OCI-M2 (cell line): ENCODE results near the gene CLDN24.

Experiments used
- DNase-seq: peaks from one replicate; lab custom pipeline; 2025; ENCODE audit not compliant: unreplicated experiment; lab: John Stamatoyannopoulos, UW

CLDN24 gene

DNA sequence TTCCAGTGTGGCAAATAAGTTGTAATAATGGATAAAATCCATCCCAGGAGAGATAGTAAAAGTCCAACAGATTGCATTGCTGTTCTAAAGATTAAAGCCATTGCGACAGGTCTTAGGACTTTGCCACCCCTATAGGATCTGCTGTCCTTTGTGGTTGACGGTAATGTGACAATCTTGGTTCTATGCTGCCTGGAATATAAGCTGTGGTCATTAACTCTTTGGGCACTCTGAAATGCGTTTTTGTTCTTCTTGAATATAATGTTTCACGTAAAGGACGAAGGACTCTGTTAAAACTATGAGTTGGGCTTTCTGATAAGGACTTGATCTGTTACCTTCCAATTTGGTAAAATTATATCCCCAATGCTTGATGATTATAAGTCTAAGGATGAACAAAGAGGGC is at the start of gene CLDN24:
Gene CLDN24, minus strand, starts transcription at position 101 of the 400 bp plus-strand sequence. Its CDS starts 0 bp downstream, at position 101.
- no peak for DNase-seq

DNA sequence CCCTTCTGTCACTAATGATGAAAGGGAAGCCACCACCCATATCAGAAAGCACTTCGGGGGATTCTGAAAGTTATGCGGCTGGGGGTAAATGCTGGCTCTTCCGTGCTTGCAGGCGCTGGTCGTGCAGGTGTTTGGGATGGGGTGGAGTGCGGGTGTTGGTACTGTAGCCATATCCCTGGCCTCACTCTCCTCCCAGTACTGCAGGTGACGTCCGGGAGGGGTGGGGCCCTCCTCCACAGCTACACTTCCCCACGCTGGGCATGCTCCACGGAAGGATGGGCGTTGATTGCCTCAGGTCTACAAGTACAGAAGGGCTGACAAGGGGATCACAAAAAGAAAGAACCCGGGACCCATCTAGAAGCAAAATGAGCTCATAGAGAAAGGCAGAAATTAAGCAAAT is 48.6 kb upstream of the CLDN24 start:
- DNase-seq, result no peak

GRCh38 chr4:183369073-183369472 is 46.8 kb upstream of the CLDN24 start:
- no peak for DNase-seq

DNA sequence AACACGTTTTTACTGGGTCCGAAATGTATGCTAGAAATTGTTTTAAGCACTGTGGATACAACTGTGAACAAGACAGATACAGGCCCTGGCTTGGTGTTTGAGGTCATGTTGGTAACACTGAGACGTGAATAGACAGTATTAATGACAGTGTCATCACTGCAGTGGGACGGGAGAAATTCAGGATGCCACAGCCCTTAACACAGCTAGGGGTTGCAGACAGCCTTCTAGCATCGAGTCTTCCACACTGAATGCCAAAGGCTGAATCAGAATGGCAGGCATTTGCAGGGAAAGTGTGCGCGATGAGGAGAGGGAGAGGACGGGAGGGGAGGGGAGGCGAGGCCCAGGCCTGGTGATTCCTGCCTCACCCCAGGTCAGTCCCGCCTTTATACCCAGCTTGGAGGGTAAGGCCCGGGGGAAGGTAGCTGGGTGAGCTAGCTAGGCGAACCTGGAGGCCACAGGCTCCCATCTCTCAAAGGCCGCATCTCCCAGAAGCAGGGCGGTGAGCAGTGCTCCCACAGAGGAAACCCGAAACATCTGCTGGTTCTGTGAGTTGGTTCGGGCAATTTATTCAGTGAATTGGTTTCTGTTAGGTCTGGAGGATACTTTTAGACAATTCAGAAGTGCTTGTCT is 44.1 kb upstream of the CLDN24 start:
- DNase-seq, result no peak

- no peak for DNase-seq
Observed at GRCh38 chr4:183364025-183364424, 41.8 kb upstream of the CLDN24 start.

GRCh38 chr4:183362916-183363542 is 40.8 kb upstream of the CLDN24 start:
- no peak for DNase-seq

DNA sequence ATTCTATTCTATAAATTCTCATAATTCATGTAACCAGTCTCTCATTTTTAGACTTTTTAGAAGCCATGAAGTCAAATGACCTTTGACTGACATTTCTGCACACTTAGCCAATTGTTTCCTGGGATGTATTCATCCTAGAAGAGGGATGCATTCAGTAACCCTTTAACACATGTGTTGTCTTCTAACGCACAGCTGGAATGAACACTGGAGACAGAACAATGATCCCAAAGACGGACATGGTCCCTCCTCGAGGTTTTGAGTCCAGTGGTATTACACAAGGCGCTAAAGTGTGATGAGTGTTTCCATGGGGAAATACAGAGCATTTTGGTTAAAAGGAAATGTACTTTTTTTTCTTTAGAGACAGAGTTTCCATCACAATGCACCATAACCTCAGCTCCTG is 39.8 kb upstream of the CLDN24 start:
- no peak for DNase-seq

DNA sequence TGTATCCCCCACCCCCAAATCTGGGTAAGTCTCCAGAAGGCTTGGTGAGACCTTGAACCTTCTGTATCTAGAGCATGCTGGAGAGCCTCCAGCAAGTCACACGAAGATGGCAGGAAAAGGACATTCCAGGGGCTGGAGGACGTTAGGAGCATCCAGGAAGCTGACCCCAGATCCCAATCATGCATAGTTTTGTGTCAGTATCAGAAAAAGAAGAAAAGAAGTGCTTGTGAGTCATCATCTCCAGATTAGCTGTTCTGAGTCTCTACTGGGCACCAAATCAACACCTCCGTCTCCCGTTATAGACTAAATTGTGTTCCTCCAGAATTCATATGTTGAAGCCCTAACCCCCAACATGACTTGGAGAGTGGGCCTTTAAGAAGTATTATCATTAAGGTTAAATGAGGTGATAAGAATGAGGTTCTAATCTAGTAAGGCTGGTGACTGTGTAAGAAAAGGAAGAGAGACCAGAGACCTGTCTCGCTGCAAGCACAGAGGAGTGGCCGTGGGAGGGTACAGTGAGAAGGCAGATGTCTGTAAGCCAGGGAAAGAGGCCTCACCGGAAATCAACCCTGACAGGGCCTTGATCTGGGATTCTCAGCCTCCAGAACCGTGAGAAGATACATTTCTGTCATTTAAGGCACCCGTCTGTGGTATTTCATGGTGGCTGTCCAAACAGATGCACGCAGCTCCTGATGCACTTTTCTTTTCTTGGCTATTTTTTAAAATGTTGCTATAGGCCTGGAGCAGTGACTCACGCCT is 38.1 kb upstream of the CLDN24 start:
- no peak for DNase-seq

- DNase-seq, result no peak
Observed at GRCh38 chr4:183358215-183358755, 36.1 kb upstream of the CLDN24 start.

GRCh38 chr4:183356931-183357675 is 34.9 kb upstream of the CLDN24 start:
- DNase-seq, result no peak

DNA sequence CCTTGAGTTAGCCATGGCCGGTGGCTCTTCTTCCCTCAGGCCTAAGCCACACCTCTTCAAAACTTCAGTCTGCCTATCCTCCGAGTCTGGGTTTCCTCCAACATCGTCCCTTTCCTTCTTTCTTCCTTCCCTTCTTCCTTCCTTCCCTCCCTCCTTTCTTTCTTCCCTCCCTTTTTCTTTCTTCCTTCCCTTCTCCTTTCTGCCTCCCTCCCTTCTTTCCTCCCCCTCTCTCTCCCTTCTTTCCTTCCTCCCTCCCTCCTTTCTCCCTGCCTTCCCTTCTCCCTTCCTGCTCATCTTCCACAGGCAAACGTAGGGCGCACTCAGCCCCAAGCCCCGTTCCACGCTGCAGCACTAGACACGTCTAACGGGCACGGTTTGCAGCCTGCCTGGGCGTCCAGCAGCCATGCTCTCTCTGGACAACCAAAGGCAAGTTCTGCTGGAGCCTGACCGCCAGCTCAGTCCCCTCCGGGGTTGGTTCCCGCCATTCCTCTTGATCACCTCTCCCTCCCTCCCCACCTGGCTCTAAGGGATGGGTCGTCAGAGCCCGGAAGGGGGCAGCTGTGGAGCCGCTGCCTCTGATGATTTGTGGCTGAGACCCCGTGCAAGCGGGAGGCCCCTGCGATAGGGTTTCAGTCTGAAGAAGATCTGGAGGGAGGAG is 34.1 kb upstream of the CLDN24 start:
- DNase-seq, result no peak

DNA sequence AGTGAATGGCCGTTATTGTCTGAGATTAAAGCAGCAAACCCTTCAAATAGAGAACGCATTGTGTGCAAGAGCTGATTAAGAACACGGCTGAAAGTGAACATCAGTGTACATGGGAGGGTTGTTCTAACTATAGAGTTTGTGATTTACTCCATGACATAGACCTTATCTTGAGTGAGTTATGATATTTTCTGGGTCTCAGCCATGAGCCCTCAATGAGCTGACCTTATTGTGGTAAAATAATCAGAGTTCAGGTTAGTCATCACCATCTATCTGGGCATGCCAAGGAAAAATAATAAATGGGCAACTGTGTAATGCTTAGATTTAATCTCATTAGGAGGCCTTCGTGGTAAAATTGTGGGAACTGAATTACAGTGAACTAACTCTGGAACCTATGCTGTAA is 33.2 kb upstream of the CLDN24 start:
- no peak for DNase-seq

GRCh38 chr4:183354219-183354618 is 32.0 kb upstream of the CLDN24 start:
- no peak for DNase-seq

- no peak for DNase-seq
Observed at GRCh38 chr4:183353557-183353956, 31.3 kb upstream of the CLDN24 start.

- DNase-seq, result no peak
Observed at GRCh38 chr4:183352546-183352945, 30.3 kb upstream of the CLDN24 start.

GRCh38 chr4:183350317-183351071 is 28.3 kb upstream of the CLDN24 start:
- DNase-seq, result no peak

DNA sequence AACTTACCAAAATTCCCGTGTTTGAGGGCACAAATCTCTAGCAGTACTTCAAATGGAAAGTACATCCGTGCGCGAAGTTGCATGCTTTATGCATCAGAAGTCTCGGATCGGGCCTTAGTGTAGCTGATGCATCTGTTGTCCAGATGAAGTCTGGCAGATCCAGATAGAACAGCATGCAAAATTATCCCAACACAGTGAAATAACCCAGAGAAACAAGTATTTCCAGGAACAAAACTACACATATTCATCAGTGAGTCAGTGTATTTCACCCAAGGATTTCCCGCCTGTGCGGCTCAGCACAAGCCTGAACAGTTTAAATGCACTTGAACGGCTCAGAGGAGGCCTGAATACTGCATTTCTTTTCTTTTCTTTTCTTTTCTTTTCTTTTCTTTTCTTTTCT is 27.4 kb upstream of the CLDN24 start:
- DNase-seq, result no peak

- no peak for DNase-seq
Observed at GRCh38 chr4:183348706-183349659, 26.8 kb upstream of the CLDN24 start.

- DNase-seq, result no peak
Observed at GRCh38 chr4:183348136-183348535, 25.9 kb upstream of the CLDN24 start.
